Spinal cord (tissue), 10 donors: ENCODE results near the gene RBP2. TPM values are rescaled to one million over a fixed set of nuclear protein-coding genes. Genes with fewer than 3 reads are reported as not detected.

Experiments
- DNase-seq, 6 donors: peaks; one replicate each; pipeline versions ENCODE4 v3.0.0 to v3.0.0-alpha.2; 2013 to 2015; ENCODE audit warnings: low spot score in 6 of 6, low read depth in 4 of 6
- H3K27ac ChIP-seq: one replicate; pipeline ENCODE4 v1.5.1; 2013; ENCODE audit warnings: low read depth, low read length, control low read depth
- H3K27me3 ChIP-seq: one replicate; pipeline ENCODE4 v1.6.1; 2013; ENCODE audit warnings: low read length; ENCODE audit not compliant: control insufficient read depth, insufficient read depth
- H3K36me3 ChIP-seq: one replicate; pipeline ENCODE4 v1.6.1; 2013; ENCODE audit warnings: low read length; ENCODE audit not compliant: control insufficient read depth, insufficient read depth
- H3K4me1 ChIP-seq: one replicate; pipeline ENCODE4 v1.6.1; 2013; ENCODE audit warnings: low read length; ENCODE audit not compliant: control insufficient read depth, insufficient read depth
- H3K4me3 ChIP-seq: one replicate; pipeline ENCODE4 v1.5.1; 2013; ENCODE audit warnings: low read depth, low read length, control low read depth
- H3K9me3 ChIP-seq: one replicate; pipeline ENCODE4 v1.6.1; 2013; ENCODE audit warnings: low read length; ENCODE audit not compliant: control insufficient read depth, insufficient read depth
- WGBS: methylation state at CpG from one replicate; pipeline ENCODE4 v1.1.5; 2013; ENCODE audit warnings: missing lambda C conversion rate; ENCODE audit not compliant: insufficient coverage; 5-methylcytosine and 5-hydroxymethylcytosine counted together
- polyA plus RNA-seq, 2 donors: library from polyadenylated mRNA; unstranded; fragments of 120-200 nt; gene quantifications; one replicate each; pipeline ENCODE4 v1.2.1, GENCODE V29; 2013; ENCODE audit not compliant: insufficient read length in 2 of 2
- total RNA-seq, 2 donors: library from RNA; depleted of rRNA in 1 of 2; stranded (reverse); fragments of 120-200 nt in 1 of 2; fragments of >200 nt in 1 of 2; gene quantifications; one replicate each; pipeline versions ENCODE4 v1.2.3 to v1.2.4, GENCODE V29; 2013 to 2014
- donor health status: healthy.

The RBP2 gene
- total and polyA plus RNA-seq, 4 donors: 0.23 to 0.38 TPM; not detected in 2

GRCh38 chr3:139466360-139466759, 10.0 kb downstream of the RBP2 start:
- Histone ChIP-seq H3K27ac (no peak overlapping the region), H3K27me3 (no peaks in the 10 kb centered on the region), H3K36me3 (no peaks in the 10 kb centered on the region), H3K4me3 (no peak overlapping the region), H3K4me1 (no peaks in the 10 kb centered on the region), H3K9me3 (no peaks in the 10 kb centered on the region)
- DNase-seq: no peak
- 81% methylated on average over 3 of the region's 5 CpGs for WGBS

GRCh38 chr3:139465636-139466035, 10.7 kb downstream of the RBP2 start:
- 90% methylated on average over 4 of the region's 7 CpGs for WGBS
- DNase-seq: peak in 1 of 6 donors; percentile 24
- H3K27me3 ChIP-seq: no peaks in the 10 kb centered on the region
- H3K4me1 ChIP-seq: no peaks in the 10 kb centered on the region
- no peak overlapping the region for H3K4me3 ChIP-seq
- H3K36me3 ChIP-seq: no peaks in the 10 kb centered on the region
- H3K27ac ChIP-seq: no peak overlapping the region
- no peaks in the 10 kb centered on the region for H3K9me3 ChIP-seq

- H3K27me3 ChIP-seq: no peaks in the 10 kb centered on the region
- DNase-seq: no peak
- WGBS: no CpG with 5 or more reads among the region's 3 CpGs
- no peaks in the 10 kb centered on the region for H3K9me3 ChIP-seq
- H3K4me1 ChIP-seq: no peaks in the 10 kb centered on the region
- H3K27ac ChIP-seq: no peak overlapping the region
- no peaks in the 10 kb centered on the region for H3K36me3 ChIP-seq
- H3K4me3 ChIP-seq: no peak overlapping the region
Observed at GRCh38 chr3:139463466-139463865, 12.8 kb downstream of the RBP2 start.

- DNase-seq: no peak
- no peaks in the 10 kb centered on the region for H3K27me3 ChIP-seq
- no peaks in the 10 kb centered on the region for H3K9me3 ChIP-seq
- no peak overlapping the region for H3K4me3 ChIP-seq
- H3K27ac ChIP-seq: no peak overlapping the region
- H3K36me3 ChIP-seq: no peaks in the 10 kb centered on the region
- 88% methylated on average over 2 of the region's 2 CpGs for WGBS
- no peaks in the 10 kb centered on the region for H3K4me1 ChIP-seq
Observed at GRCh38 chr3:139460529-139460928, 15.8 kb downstream of the RBP2 start.

- no peak for DNase-seq
- no peaks in the 10 kb centered on the region for H3K36me3 ChIP-seq
- no peaks in the 10 kb centered on the region for H3K27me3 ChIP-seq
- no peaks in the 10 kb centered on the region for H3K9me3 ChIP-seq
- no peak overlapping the region for H3K4me3 ChIP-seq
- no peak overlapping the region for H3K27ac ChIP-seq
- no peaks in the 10 kb centered on the region for H3K4me1 ChIP-seq
Observed at GRCh38 chr3:139460076-139460475, 16.2 kb downstream of the RBP2 start.

- Histone ChIP-seq H3K36me3 (no peaks in the 10 kb centered on the region), H3K27me3 (no peaks in the 10 kb centered on the region), H3K4me3 (no peak overlapping the region), H3K27ac (no peak overlapping the region), H3K4me1 (no peaks in the 10 kb centered on the region), H3K9me3 (no peaks in the 10 kb centered on the region)
- 74% methylated on average over 6 of the region's 7 CpGs for WGBS
- no peak for DNase-seq
Observed at GRCh38 chr3:139458348-139458747, 18.0 kb downstream of the RBP2 start.

- H3K36me3 ChIP-seq: no peaks in the 10 kb centered on the region
Observed at GRCh38 chr3:139457066-139457465, 19.2 kb downstream of the RBP2 start.

GRCh38 chr3:139456386-139456785, 19.9 kb downstream of the RBP2 start:
- Histone ChIP-seq H3K4me1 (no peaks in the 10 kb centered on the region), H3K4me3 (no peak overlapping the region), H3K9me3 (no peaks in the 10 kb centered on the region), H3K27me3 (no peaks in the 10 kb centered on the region), H3K36me3 (no peaks in the 10 kb centered on the region), H3K27ac (no peak overlapping the region)
- peak in 1 of 6 donors; percentile 38 for DNase-seq
- 70% methylated on average over 3 of the region's 4 CpGs for WGBS

More at GRCh38 chr3:139457066-139457465, 19.2 kb downstream of the RBP2 start:
- no peaks in the 10 kb centered on the region for H3K4me1 ChIP-seq
- H3K4me3 ChIP-seq: no peak overlapping the region
- no peaks in the 10 kb centered on the region for H3K9me3 ChIP-seq
- H3K27ac ChIP-seq: no peak overlapping the region
- no peak for DNase-seq
- no CpG with 5 or more reads among the region's 3 CpGs for WGBS
- no peaks in the 10 kb centered on the region for H3K27me3 ChIP-seq

GRCh38 chr3:139455855-139456254, 20.5 kb downstream of the RBP2 start:
- Histone ChIP-seq H3K4me1 (no peaks in the 10 kb centered on the region), H3K27me3 (no peaks in the 10 kb centered on the region), H3K4me3 (no peak overlapping the region), H3K9me3 (no peaks in the 10 kb centered on the region), H3K27ac (no peak overlapping the region), H3K36me3 (no peaks in the 10 kb centered on the region)
- peak in 1 of 6 donors; percentile 40 for DNase-seq
- WGBS: 74% methylated on average over 2 of the region's 3 CpGs

- Histone ChIP-seq H3K4me3 (no peak overlapping the region), H3K27me3 (no peaks in the 10 kb centered on the region), H3K9me3 (no peaks in the 10 kb centered on the region), H3K36me3 (no peaks in the 10 kb centered on the region), H3K27ac (no peak overlapping the region), H3K4me1 (no peaks in the 10 kb centered on the region)
- WGBS: no CpG with 5 or more reads among the region's 1 CpG
- no peak for DNase-seq
Observed at GRCh38 chr3:139455206-139455605, 21.1 kb downstream of the RBP2 start.
